Measurements from ENCODE around the gene LIG1. TPM values are rescaled to one million over a fixed set of nuclear protein-coding genes. Genes with fewer than 3 reads are reported as not detected.

LIG1 gene
- total RNA-seq, 1 donor from 2014 or later: 18.4 TPM

- Histone ChIP-seq H3K27ac (no peak overlapping the region), H3K36me3 (peaks cover 33% of the 10 kb centered on the region), H3K4me3 (no peak overlapping the region), H3K9me3 (no peaks in the 10 kb centered on the region), H3K27me3 (ENCODE audit: low read depth) (no peaks in the 10 kb centered on the region), H3K4me1 (peaks cover 8% of the 10 kb centered on the region)
- ATAC-seq (no peak), DNase-seq (no peak)
- TF ChIP-seq CTCF (IDR thresholded peaks at IDR 0.05): no peak
- intact Hi-C loops (cut with DNase I): no loop called here
These were observed 5.4 kb upstream of the LIG1 start for GRCh38 chr19:48175578-48175977.

GRCh38 chr19:48174445-48175030 lies 4.4 kb upstream of the LIG1 start:
- Histone ChIP-seq H3K36me3 (peaks cover 33% of the 10 kb centered on the region), H3K27ac (no peak overlapping the region), H3K27me3 (ENCODE audit: low read depth) (no peaks in the 10 kb centered on the region), H3K4me3 (no peak overlapping the region), H3K4me1 (peaks cover 8% of the 10 kb centered on the region), H3K9me3 (no peaks in the 10 kb centered on the region)
- TF ChIP-seq CTCF (IDR thresholded peaks at IDR 0.05): no peak
- DNase-seq (no peak), ATAC-seq (no peak)
- intact Hi-C loops (cut with DNase I): no loop called here

GRCh38 chr19:48171710-48172109 lies 1.6 kb upstream of the LIG1 start:
- Histone ChIP-seq H3K27ac (no peak overlapping the region), H3K4me1 (peaks cover 12% of the 10 kb centered on the region), H3K4me3 (no peak overlapping the region), H3K36me3 (peaks cover 33% of the 10 kb centered on the region), H3K27me3 (ENCODE audit: low read depth) (no peaks in the 10 kb centered on the region), H3K9me3 (no peaks in the 10 kb centered on the region)
- no peak for DNase-seq
- ATAC-seq: no peak
- intact Hi-C loops (cut with DNase I): no loop called here
- no peak for TF ChIP-seq CTCF (IDR thresholded peaks at IDR 0.05)

GRCh38 chr19:48170817-48171347 lies 738 bp upstream of the LIG1 start:
- no peak for DNase-seq
- intact Hi-C loops (cut with DNase I): no loop called here
- no peaks in the 10 kb centered on the region for H3K9me3 ChIP-seq
- H3K4me1 ChIP-seq: peaks cover 12% of the 10 kb centered on the region
- no peak for TF ChIP-seq CTCF (IDR thresholded peaks at IDR 0.05)
- no peaks in the 10 kb centered on the region for H3K27me3 ChIP-seq (ENCODE audit: low read depth)
- H3K36me3 ChIP-seq: peaks cover 33% of the 10 kb centered on the region
- H3K4me3 ChIP-seq: peak overlapping the region; percentile 78
- H3K27ac ChIP-seq: peak overlapping the region; percentile 91
- peak in 1 of 2 donors; percentile 2 for ATAC-seq

- TF ChIP-seq CTCF (IDR thresholded peaks at IDR 0.05): no peak
- peaks cover 25% of the 10 kb centered on the region for H3K36me3 ChIP-seq
- H3K27ac ChIP-seq: peak overlapping the region; percentile 91
- H3K4me3 ChIP-seq: peak overlapping the region; percentile 78
- H3K4me1 ChIP-seq: peaks cover 12% of the 10 kb centered on the region
- peak; percentile 82 to 91 for ATAC-seq
- peak; percentile 86 for DNase-seq
- H3K27me3 ChIP-seq (ENCODE audit: low read depth): no peaks in the 10 kb centered on the region
- H3K9me3 ChIP-seq: no peaks in the 10 kb centered on the region
- intact Hi-C loops (cut with DNase I): no loop called here
These were observed 586 bp downstream of the LIG1 start for GRCh38 chr19:48169578-48169938.
